ENCODE results near the gene CACNA1D. TPM values are rescaled to one million over a fixed set of nuclear protein-coding genes. Genes with fewer than 3 reads are reported as not detected.

CACNA1D gene
- total RNA-seq, 1 experiment from 2014 or later = not detected

GRCh38 chr3:53483821-53484220 lies 10.6 kb upstream of the CACNA1D start:
- intact Hi-C loops (cut with micrococcal nuclease; ENCODE audit: unreplicated experiment) = no loop called here
- ChIA-PET CTCF (no interaction called here), POLR2A (ENCODE audit: low non-redundant PET) (no interaction called here)
- Histone ChIP-seq H3K27ac (ENCODE audit: low read depth, low read length, poor library complexity, severe bottlenecking) (no peak overlapping the region), H3K4me1 (ENCODE audit: insufficient read depth, low read length, poor library complexity, severe bottlenecking) (no peaks in the 10 kb centered on the region), H3K4me3 (ENCODE audit: low read depth, low read length, poor library complexity, severe bottlenecking) (no peak overlapping the region), H3K36me3 (ENCODE audit: insufficient read depth, low read length, poor library complexity, severe bottlenecking) (no peaks in the 10 kb centered on the region), H3K27me3 (replicated peaks; ENCODE audit: insufficient read depth, low read depth, low read length, poor library complexity) (no peaks in the 10 kb centered on the region), H3K9me3 (ENCODE audit: low read depth, low read length, poor library complexity, severe bottlenecking) (no peaks in the 10 kb centered on the region)
- DNase-seq (ENCODE audit: low spot score) = no peak
- no TSS peak for BruUV-seq (replicated peaks)
- TF ChIP-seq CTCF (conservative IDR thresholded peaks at IDR 0.05; ENCODE audit: low read depth, low read length) (no peak), EZH2 (IDR thresholded peaks at IDR 0.05; ENCODE audit: borderline replicate concordance, low read depth, low read length, poor library complexity, severe bottlenecking) (no peak)

GRCh38 chr3:53484984-53485383 lies 9.4 kb upstream of the CACNA1D start:
- Histone ChIP-seq H3K36me3 (ENCODE audit: insufficient read depth, low read length, poor library complexity, severe bottlenecking) (no peaks in the 10 kb centered on the region), H3K9me3 (ENCODE audit: low read depth, low read length, poor library complexity, severe bottlenecking) (no peaks in the 10 kb centered on the region), H3K27ac (ENCODE audit: low read depth, low read length, poor library complexity, severe bottlenecking) (no peak overlapping the region), H3K27me3 (replicated peaks; ENCODE audit: insufficient read depth, low read depth, low read length, poor library complexity) (no peaks in the 10 kb centered on the region), H3K4me1 (ENCODE audit: insufficient read depth, low read length, poor library complexity, severe bottlenecking) (no peaks in the 10 kb centered on the region), H3K4me3 (ENCODE audit: low read depth, low read length, poor library complexity, severe bottlenecking) (no peak overlapping the region)
- ChIA-PET POLR2A (ENCODE audit: low non-redundant PET) (interaction anchor here (0.6 kb wide), 1 partner anchor 10 kb away, joined by 4 read pairs; no protein-coding TSS in a partner anchor), CTCF (no interaction called here)
- no TSS peak for BruUV-seq (replicated peaks)
- intact Hi-C loops (cut with micrococcal nuclease; ENCODE audit: unreplicated experiment) = no loop called here
- TF ChIP-seq EZH2 (IDR thresholded peaks at IDR 0.05; ENCODE audit: borderline replicate concordance, low read depth, low read length, poor library complexity, severe bottlenecking) = no peak
- no peak for TF ChIP-seq CTCF (conservative IDR thresholded peaks at IDR 0.05; ENCODE audit: low read depth, low read length)
- DNase-seq (ENCODE audit: low spot score) = no peak

GRCh38 chr3:53485675-53486403 lies 8.6 kb upstream of the CACNA1D start:
- H3K4me3 ChIP-seq (ENCODE audit: low read depth, low read length, poor library complexity, severe bottlenecking) = no peak overlapping the region
- no peaks in the 10 kb centered on the region for H3K4me1 ChIP-seq (ENCODE audit: insufficient read depth, low read length, poor library complexity, severe bottlenecking)
- no peak overlapping the region for H3K27ac ChIP-seq (ENCODE audit: low read depth, low read length, poor library complexity, severe bottlenecking)
- no peaks in the 10 kb centered on the region for H3K27me3 ChIP-seq (replicated peaks; ENCODE audit: insufficient read depth, low read depth, low read length, poor library complexity)
- no peak for TF ChIP-seq EZH2 (IDR thresholded peaks at IDR 0.05; ENCODE audit: borderline replicate concordance, low read depth, low read length, poor library complexity, severe bottlenecking)
- TF ChIP-seq CTCF (conservative IDR thresholded peaks at IDR 0.05; ENCODE audit: low read depth, low read length) = no peak
- BruUV-seq (replicated peaks) = no TSS peak
- ChIA-PET POLR2A (ENCODE audit: low non-redundant PET) (no interaction called here), CTCF (no interaction called here)
- no peaks in the 10 kb centered on the region for H3K36me3 ChIP-seq (ENCODE audit: insufficient read depth, low read length, poor library complexity, severe bottlenecking)
- no peaks in the 10 kb centered on the region for H3K9me3 ChIP-seq (ENCODE audit: low read depth, low read length, poor library complexity, severe bottlenecking)
- no peak for DNase-seq (ENCODE audit: low spot score)
- intact Hi-C loops (cut with micrococcal nuclease; ENCODE audit: unreplicated experiment) = no loop called here

All from A673 (cell line).